Uterus (tissue), 2 donors: ENCODE results near the gene KLHL14.

Experiments used
- CTCF ChIP-seq, 4 experiments: fragments of 200-600 bp in 2 of 4; fragments of 450-650 bp in 2 of 4; sonication (generic) in 2 of 4; IDR thresholded peaks; one replicate each; pipeline ENCODE4 v1.5.1; 2016 to 2019; ENCODE audit warnings: antibody characterized with exemption in 4 of 4, mild to moderate bottlenecking in 2 of 4, moderate library complexity in 1 of 4
- POLR2A ChIP-seq, 2 donors: fragments of 450-650 bp; IDR thresholded peaks; one replicate each; pipeline ENCODE4 v1.6.1; 2016; ENCODE audit warnings: antibody characterized with exemption in 2 of 2, mild to moderate bottlenecking in 1 of 2, moderate library complexity in 1 of 2

- TF ChIP-seq CTCF (IDR thresholded peaks at IDR 0.05) (no peak), POLR2A (IDR thresholded peaks at IDR 0.05) (no peak)
Measured at GRCh38 chr18:32717126-32717525, 55.7 kb downstream of the KLHL14 start.
